ENCODE measurements around the gene FOXD1. TPM values are rescaled to one million over a fixed set of nuclear protein-coding genes. Genes with fewer than 3 reads are reported as not detected.
"Not testable (repeated sequence)": the region's sequence is repeated elsewhere in the genome, so short reads cannot be mapped to it uniquely, and the experiment has no call there.

FOXD1 gene
- total and polyA plus RNA-seq, 4 donors = 0.25 to 15.2 (median 8.3) TPM

GRCh38 chr5:73488806-73489205 is 40.2 kb upstream of the FOXD1 start:
- intact Hi-C loops (cut with DNase I) = no loop called here
- 81 to 87% methylated on average over 3 of the region's 3 CpGs for WGBS, 2 donors
- no peaks in the 10 kb centered on the region for H3K27me3 ChIP-seq (ENCODE audit: control insufficient read depth in 1 of 2, insufficient read depth in 2 of 2, low read length in 1 of 2)
- no peak overlapping the region for H3K4me3 ChIP-seq (ENCODE audit: low read length in 2 of 2)
- H3K9me3 ChIP-seq (ENCODE audit: control insufficient read depth, low read length) = no peaks in the 10 kb centered on the region
- no peak overlapping the region for H3K27ac ChIP-seq (ENCODE audit: low read depth in 1 of 2, low read length in 2 of 2)
- DNase-seq = no peak
- no peak for ATAC-seq (ENCODE audit: low FRiP score)
- no peaks in the 10 kb centered on the region for H3K36me3 ChIP-seq (ENCODE audit: control insufficient read depth in 1 of 2, insufficient read depth in 2 of 2, low read length in 1 of 2)
- no peaks in the 10 kb centered on the region for H3K4me1 ChIP-seq (ENCODE audit: control insufficient read depth in 1 of 2, insufficient read depth in 2 of 2, low read length in 2 of 2)

DNA sequence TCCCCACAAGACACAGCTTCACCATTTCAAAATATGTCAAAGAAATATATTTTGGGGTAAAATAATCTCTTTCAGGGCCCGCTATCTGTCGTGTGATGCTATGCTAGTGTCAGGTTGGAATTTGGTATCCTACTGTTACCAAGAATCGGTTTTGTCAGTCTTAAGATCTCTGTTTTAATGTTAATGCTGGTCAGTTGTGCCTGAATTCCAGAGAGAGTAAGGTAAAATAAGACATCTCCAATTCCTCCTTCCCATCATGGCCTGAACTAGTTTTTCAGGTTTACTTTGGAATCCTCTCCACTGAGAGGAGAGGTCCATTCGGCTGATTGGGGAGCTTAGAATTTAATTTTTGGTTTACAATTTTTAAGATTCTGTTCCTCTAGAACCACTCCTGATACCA is 39.2 kb upstream of the FOXD1 start:
- no peaks in the 10 kb centered on the region for H3K36me3 ChIP-seq (ENCODE audit: control insufficient read depth in 1 of 2, insufficient read depth in 2 of 2, low read length in 1 of 2)
- no peak overlapping the region for H3K4me3 ChIP-seq (ENCODE audit: low read length in 2 of 2)
- 72 to 76% methylated on average over 4 of the region's 4 CpGs for WGBS, 2 donors
- intact Hi-C loops (cut with DNase I) = no loop called here
- H3K4me1 ChIP-seq (ENCODE audit: control insufficient read depth in 1 of 2, insufficient read depth in 2 of 2, low read length in 2 of 2) = no peaks in the 10 kb centered on the region
- ATAC-seq (ENCODE audit: low FRiP score) (no peak), DNase-seq (no peak)
- no peak overlapping the region for H3K27ac ChIP-seq (ENCODE audit: low read depth in 1 of 2, low read length in 2 of 2)
- H3K27me3 ChIP-seq (ENCODE audit: control insufficient read depth in 1 of 2, insufficient read depth in 2 of 2, low read length in 1 of 2) = no peaks in the 10 kb centered on the region
- H3K9me3 ChIP-seq (ENCODE audit: control insufficient read depth, low read length) = no peaks in the 10 kb centered on the region

GRCh38 chr5:73487257-73487656 is 38.7 kb upstream of the FOXD1 start:
- DNase-seq; ATAC-seq (ENCODE audit: low FRiP score); H3K27ac ChIP-seq (ENCODE audit: low read depth in 1 of 2, low read length in 2 of 2); H3K4me3 ChIP-seq (ENCODE audit: low read length in 2 of 2); H3K36me3 ChIP-seq (ENCODE audit: control insufficient read depth in 1 of 2, insufficient read depth in 2 of 2, low read length in 1 of 2); H3K9me3 ChIP-seq (ENCODE audit: control insufficient read depth, low read length); intact Hi-C loops (cut with DNase I); H3K4me1 ChIP-seq (ENCODE audit: control insufficient read depth in 1 of 2, insufficient read depth in 2 of 2, low read length in 2 of 2); H3K27me3 ChIP-seq (ENCODE audit: control insufficient read depth in 1 of 2, insufficient read depth in 2 of 2, low read length in 1 of 2): not testable (repeated sequence)
- 45 to 61% methylated on average over 4 of the region's 4 CpGs for WGBS, 2 donors

DNA sequence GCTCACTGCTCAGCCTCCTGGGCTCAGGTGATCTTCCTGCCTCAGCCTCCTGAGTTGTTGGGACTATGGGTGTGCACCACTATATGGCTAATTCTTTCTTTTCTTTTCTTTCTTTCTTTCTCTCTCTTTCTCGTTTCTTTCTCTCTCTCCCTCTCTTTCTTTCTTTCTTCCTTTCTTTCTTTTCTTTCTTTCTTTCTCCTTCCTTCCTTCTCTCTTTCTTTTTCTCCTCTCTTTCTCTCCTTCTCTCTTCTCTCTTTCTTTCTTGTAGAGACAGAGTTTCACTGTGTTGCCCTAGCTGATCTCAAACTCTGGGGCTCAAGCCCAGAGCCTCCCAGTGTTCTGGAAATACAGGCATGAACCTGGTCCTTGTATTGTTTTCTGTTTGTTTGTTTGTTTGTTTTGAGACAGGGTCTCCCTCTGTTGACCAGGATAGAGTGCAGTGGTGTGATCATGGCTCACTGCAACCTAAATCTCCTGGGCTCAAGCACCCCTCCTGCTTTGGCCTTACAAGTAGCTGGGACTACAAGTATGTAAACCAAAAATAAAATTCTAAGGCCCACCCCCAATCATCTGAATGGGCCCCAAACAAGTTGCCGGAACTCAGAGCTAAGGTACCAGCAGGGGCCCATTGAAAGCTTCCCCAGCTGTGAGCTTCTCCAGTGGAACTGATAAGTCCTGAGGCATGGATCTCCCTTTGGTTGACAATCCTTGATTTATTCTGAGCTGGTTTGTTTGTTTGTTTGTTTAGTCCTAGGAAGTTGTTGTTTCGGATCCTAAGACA is 37.7 kb upstream of the FOXD1 start:
- Histone ChIP-seq H3K36me3 (ENCODE audit: control insufficient read depth in 1 of 2, insufficient read depth in 2 of 2, low read length in 1 of 2) (no peaks in the 10 kb centered on the region), H3K9me3 (ENCODE audit: control insufficient read depth, low read length) (no peaks in the 10 kb centered on the region), H3K4me3 (ENCODE audit: low read length in 2 of 2) (no peak overlapping the region), H3K4me1 (ENCODE audit: control insufficient read depth in 1 of 2, insufficient read depth in 2 of 2, low read length in 2 of 2) (no peaks in the 10 kb centered on the region), H3K27me3 (ENCODE audit: control insufficient read depth in 1 of 2, insufficient read depth in 2 of 2, low read length in 1 of 2) (no peaks in the 10 kb centered on the region), H3K27ac (ENCODE audit: low read depth in 1 of 2, low read length in 2 of 2) (no peak overlapping the region)
- WGBS, 2 donors = 51 to 56% methylated on average over 3 of the region's 3 CpGs
- ATAC-seq (ENCODE audit: low FRiP score) = no peak
- intact Hi-C loops (cut with DNase I) = no loop called here
- no peak for DNase-seq

DNA sequence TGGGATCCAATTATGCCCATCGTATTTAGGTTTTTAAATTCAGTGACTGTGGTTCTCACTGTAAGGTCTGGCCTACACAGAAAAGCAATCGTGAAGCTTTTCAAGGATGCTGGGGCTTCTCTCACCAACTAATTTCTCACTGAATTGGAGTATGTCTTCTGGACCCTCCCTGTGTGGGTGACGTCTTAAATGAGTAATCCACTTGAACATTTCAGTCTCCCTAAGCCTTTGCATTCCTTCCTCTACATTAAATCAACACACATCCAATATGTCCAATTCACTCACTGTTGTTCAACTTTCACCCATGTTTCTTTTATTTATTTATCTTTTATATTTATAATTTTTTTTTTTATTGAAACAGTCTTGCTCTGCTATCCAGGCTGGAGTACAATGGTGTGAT is 37.1 kb upstream of the FOXD1 start:
- no peak for DNase-seq
- H3K4me1 ChIP-seq (ENCODE audit: control insufficient read depth in 1 of 2, insufficient read depth in 2 of 2, low read length in 2 of 2) = no peaks in the 10 kb centered on the region
- intact Hi-C loops (cut with DNase I) = no loop called here

DNA sequence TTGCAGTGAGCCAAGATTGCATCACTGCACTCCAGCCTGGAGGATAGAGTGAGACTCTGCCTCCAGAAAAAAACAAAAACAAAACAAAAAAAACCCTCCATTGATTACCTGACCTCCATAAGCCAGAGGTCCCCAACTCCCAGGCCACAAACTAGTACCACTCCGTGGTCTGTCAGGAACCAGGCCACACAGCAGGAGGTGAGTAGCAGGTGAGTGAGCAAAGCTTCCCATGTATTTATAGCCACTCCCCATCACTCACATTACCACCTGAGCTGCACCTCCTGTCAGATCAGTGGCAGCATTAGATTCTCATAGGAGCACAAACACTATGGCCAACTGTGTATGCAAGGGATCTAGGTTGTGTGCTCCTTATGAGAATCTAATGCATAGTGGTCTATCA is 35.9 kb upstream of the FOXD1 start:
- no peaks in the 10 kb centered on the region for H3K9me3 ChIP-seq (ENCODE audit: control insufficient read depth, low read length)
- no peak for ATAC-seq (ENCODE audit: low FRiP score)
- intact Hi-C loops (cut with DNase I) = no loop called here
- H3K4me1 ChIP-seq (ENCODE audit: control insufficient read depth in 1 of 2, insufficient read depth in 2 of 2, low read length in 2 of 2) = no peaks in the 10 kb centered on the region
- no peaks in the 10 kb centered on the region for H3K36me3 ChIP-seq (ENCODE audit: control insufficient read depth in 1 of 2, insufficient read depth in 2 of 2, low read length in 1 of 2)
- 83 to 87% methylated on average over 1 of the region's 1 CpG for WGBS, 2 donors
- no peak for DNase-seq
- no peak overlapping the region for H3K27ac ChIP-seq (ENCODE audit: low read depth in 1 of 2, low read length in 2 of 2)
- H3K4me3 ChIP-seq (ENCODE audit: low read length in 2 of 2) = no peak overlapping the region
- H3K27me3 ChIP-seq (ENCODE audit: control insufficient read depth in 1 of 2, insufficient read depth in 2 of 2, low read length in 1 of 2) = no peaks in the 10 kb centered on the region

More for the DNA sequence above, 37.1 kb upstream of the FOXD1 start:
- H3K36me3 ChIP-seq (ENCODE audit: control insufficient read depth in 1 of 2, insufficient read depth in 2 of 2, low read length in 1 of 2) = no peaks in the 10 kb centered on the region
- no peaks in the 10 kb centered on the region for H3K27me3 ChIP-seq (ENCODE audit: control insufficient read depth in 1 of 2, insufficient read depth in 2 of 2, low read length in 1 of 2)
- no peak overlapping the region for H3K4me3 ChIP-seq (ENCODE audit: low read length in 2 of 2)
- H3K9me3 ChIP-seq (ENCODE audit: control insufficient read depth, low read length) = no peaks in the 10 kb centered on the region
- ATAC-seq (ENCODE audit: low FRiP score) = no peak
- H3K27ac ChIP-seq (ENCODE audit: low read depth in 1 of 2, low read length in 2 of 2) = no peak overlapping the region
- 82 to 87% methylated on average over 3 of the region's 3 CpGs for WGBS, 2 donors

GRCh38 chr5:73483676-73484075 is 35.1 kb upstream of the FOXD1 start:
- ATAC-seq (ENCODE audit: low FRiP score) = no peak

DNA sequence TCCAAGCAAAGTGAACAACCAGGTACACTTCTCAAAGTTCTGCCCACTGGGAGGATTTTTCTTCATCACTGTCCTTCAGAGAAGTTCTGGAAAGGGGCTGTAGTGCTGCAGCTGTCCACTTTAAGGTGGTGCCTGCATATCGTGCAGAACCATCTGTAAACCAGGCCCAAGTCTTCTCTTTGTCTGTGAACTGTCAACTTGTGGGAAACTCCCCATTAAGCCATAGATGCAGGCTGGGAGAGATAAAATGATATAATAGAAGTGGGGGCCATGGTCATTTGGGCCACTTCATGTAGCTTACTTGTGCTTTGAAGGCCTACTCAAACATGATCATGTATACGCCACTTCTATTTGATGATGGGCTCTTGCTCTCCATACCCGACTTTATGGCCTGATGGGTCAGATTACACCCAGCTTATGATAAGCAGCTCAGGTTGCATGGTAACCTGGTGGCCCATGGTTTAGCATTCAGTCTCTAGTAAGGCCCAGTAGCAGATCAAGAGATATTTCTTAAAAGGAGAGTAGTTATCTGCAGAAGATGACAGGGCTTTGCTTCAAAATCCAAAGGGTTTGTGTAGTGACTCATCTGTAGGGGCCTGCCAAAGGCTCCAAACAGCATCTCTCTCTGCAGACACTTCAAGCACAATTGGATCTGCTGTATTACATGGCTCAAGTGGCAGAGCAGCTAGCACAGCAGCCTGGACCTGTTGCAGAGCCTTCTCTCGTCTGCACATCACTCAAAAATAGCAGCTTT is 34.0 kb upstream of the FOXD1 start:
- ATAC-seq (ENCODE audit: low FRiP score) (no peak), DNase-seq (no peak)
- intact Hi-C loops (cut with DNase I) = no loop called here
- Histone ChIP-seq H3K9me3 (ENCODE audit: control insufficient read depth, low read length) (no peaks in the 10 kb centered on the region), H3K27ac (ENCODE audit: low read depth in 1 of 2, low read length in 2 of 2) (no peak overlapping the region), H3K4me3 (ENCODE audit: low read length in 2 of 2) (no peak overlapping the region), H3K36me3 (ENCODE audit: control insufficient read depth in 1 of 2, insufficient read depth in 2 of 2, low read length in 1 of 2) (no peaks in the 10 kb centered on the region), H3K27me3 (ENCODE audit: control insufficient read depth in 1 of 2, insufficient read depth in 2 of 2, low read length in 1 of 2) (no peaks in the 10 kb centered on the region), H3K4me1 (ENCODE audit: control insufficient read depth in 1 of 2, insufficient read depth in 2 of 2, low read length in 2 of 2) (no peaks in the 10 kb centered on the region)
- 78 to 79% methylated on average over 4 of the region's 4 CpGs for WGBS, 2 donors

More at GRCh38 chr5:73483676-73484075, 35.1 kb upstream of the FOXD1 start:
- Histone ChIP-seq H3K4me1 (ENCODE audit: control insufficient read depth in 1 of 2, insufficient read depth in 2 of 2, low read length in 2 of 2) (no peaks in the 10 kb centered on the region), H3K4me3 (ENCODE audit: low read length in 2 of 2) (no peak overlapping the region), H3K9me3 (ENCODE audit: control insufficient read depth, low read length) (no peaks in the 10 kb centered on the region), H3K36me3 (ENCODE audit: control insufficient read depth in 1 of 2, insufficient read depth in 2 of 2, low read length in 1 of 2) (no peaks in the 10 kb centered on the region), H3K27ac (ENCODE audit: low read depth in 1 of 2, low read length in 2 of 2) (no peak overlapping the region), H3K27me3 (ENCODE audit: control insufficient read depth in 1 of 2, insufficient read depth in 2 of 2, low read length in 1 of 2) (no peaks in the 10 kb centered on the region)
- intact Hi-C loops (cut with DNase I) = no loop called here
- no peak for DNase-seq
- 81 to 84% methylated on average over 4 of the region's 4 CpGs for WGBS, 2 donors

GRCh38 chr5:73480500-73480899 is 31.9 kb upstream of the FOXD1 start:
- intact Hi-C loops (cut with DNase I) = no loop called here
- no peak for DNase-seq
- H3K27ac ChIP-seq (ENCODE audit: low read depth in 1 of 2, low read length in 2 of 2) = no peak overlapping the region
- no peaks in the 10 kb centered on the region for H3K4me1 ChIP-seq (ENCODE audit: control insufficient read depth in 1 of 2, insufficient read depth in 2 of 2, low read length in 2 of 2)
- H3K9me3 ChIP-seq (ENCODE audit: control insufficient read depth, low read length) = no peaks in the 10 kb centered on the region
- no peaks in the 10 kb centered on the region for H3K27me3 ChIP-seq (ENCODE audit: control insufficient read depth in 1 of 2, insufficient read depth in 2 of 2, low read length in 1 of 2)
- no peak overlapping the region for H3K4me3 ChIP-seq (ENCODE audit: low read length in 2 of 2)
- ATAC-seq (ENCODE audit: low FRiP score) = no peak
- no peaks in the 10 kb centered on the region for H3K36me3 ChIP-seq (ENCODE audit: control insufficient read depth in 1 of 2, insufficient read depth in 2 of 2, low read length in 1 of 2)
- 79 to 86% methylated on average over 1 of the region's 1 CpG for whole genome bisulfite sequencing, 2 donors
